ENCODE measurements around the gene ADAMTS13.

The ADAMTS13 gene

DNA sequence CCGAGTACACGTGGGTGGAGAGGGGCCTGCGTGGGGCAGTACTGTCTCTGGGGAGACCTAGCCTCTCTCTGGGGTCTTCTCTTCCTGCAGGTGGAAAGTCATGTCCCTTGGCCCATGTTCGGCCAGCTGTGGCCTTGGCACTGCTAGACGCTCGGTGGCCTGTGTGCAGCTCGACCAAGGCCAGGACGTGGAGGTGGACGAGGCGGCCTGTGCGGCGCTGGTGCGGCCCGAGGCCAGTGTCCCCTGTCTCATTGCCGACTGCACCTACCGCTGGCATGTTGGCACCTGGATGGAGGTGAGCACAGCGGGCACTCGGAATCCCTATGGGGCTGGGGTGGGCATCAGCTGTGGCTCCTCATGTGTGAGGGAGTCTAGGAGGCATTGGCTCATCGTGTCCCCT lies 32.2 kb downstream of the ADAMTS13 start:
- no peak for DNase-seq (ENCODE audit: low read depth, low spot score)

DNA sequence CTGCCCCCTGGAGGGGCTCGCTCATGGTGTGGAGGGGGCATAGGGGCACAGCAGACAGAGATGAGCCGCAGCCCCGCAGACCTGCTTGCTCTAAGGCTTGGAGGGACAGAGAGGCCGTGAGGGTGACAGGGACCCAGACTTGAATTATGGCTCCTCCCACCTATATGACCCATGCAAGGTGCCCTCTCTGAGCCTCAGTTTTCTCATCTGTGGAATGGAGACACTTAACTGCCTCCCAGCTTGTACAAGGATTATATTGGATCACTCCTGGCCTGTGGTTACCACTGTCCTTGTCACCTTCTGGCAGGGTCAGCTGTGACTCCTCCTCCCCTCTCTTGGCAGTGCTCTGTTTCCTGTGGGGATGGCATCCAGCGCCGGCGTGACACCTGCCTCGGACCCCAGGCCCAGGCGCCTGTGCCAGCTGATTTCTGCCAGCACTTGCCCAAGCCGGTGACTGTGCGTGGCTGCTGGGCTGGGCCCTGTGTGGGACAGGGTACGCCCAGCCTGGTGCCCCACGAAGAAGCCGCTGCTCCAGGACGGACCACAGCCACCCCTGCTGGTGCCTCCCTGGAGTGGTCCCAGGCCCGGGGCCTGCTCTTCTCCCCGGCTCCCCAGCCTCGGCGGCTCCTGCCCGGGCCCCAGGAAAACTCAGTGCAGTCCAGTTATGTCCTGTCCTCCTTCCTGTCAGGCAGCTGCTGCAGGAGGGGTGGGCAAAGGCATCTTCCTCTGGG lies 32.9 kb downstream of the ADAMTS13 start:
- DNase-seq (ENCODE audit: low read depth, low spot score): no peak

DNA sequence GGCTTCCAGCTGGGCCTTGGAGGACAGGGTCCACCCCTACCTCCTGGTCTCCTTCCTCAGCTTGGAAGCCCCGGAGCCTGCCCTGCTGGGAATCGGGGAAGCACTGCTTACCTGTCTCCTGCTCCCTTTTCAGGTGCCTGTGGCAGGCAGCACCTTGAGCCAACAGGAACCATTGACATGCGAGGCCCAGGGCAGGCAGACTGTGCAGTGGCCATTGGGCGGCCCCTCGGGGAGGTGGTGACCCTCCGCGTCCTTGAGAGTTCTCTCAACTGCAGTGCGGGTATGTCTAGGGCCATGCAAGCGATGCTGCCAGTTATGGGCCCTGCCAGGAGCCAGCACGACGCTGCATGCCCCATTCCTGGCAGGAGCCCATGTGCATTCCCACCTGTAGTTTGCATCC lies 33.8 kb downstream of the ADAMTS13 start:
- DNase-seq (ENCODE audit: low read depth, low spot score): no peak

DNA sequence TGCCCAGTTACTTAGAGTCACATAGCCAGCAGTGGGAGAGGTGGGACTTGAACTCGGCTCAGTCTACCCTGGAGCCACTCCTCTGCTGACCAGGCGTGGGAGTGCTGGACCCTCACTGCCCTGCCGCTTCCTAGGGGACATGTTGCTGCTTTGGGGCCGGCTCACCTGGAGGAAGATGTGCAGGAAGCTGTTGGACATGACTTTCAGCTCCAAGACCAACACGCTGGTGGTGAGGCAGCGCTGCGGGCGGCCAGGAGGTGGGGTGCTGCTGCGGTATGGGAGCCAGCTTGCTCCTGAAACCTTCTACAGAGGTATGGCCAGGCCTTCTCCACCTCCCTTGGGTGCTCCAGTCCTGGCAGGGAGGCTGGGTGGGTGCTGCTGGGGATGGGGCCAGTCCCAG lies 34.2 kb downstream of the ADAMTS13 start:
- no peak for DNase-seq (ENCODE audit: low read depth, low spot score)

DNA sequence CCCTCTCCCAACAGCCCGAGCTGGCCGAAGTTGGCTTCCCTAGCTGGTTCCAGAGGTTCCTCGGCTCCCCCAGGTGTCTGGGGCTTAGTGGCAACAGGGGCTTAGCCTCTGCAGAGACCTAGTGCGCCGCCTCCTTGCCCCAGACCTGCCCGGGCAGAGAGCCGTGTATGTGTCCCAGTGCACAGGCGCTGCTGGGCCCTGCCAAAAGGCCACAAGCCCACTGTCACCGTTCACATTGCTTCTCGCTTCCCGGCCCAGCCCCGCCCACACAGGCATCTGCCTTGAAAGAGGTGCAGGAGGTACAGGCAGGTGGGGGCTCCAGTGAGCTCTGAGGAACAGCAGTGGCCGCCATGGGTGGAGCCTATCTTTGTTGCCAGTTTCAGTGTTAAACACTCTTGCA lies 35.1 kb downstream of the ADAMTS13 start:
- DNase-seq (ENCODE audit: low read depth, low spot score): no peak

DNA sequence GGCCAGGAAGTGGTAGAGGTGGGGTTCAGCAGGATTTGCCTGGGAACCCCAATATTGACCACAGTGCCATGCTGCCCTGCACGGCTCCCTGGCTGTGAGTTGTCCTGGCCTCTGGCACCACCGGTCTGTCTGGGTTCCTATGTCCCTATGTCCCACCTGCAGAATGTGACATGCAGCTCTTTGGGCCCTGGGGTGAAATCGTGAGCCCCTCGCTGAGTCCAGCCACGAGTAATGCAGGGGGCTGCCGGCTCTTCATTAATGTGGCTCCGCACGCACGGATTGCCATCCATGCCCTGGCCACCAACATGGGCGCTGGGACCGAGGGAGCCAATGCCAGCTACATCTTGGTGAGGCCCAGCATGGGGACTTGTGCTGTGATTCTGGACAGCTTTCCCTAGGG lies 35.6 kb downstream of the ADAMTS13 start:
- DNase-seq (ENCODE audit: low read depth, low spot score): no peak

DNA sequence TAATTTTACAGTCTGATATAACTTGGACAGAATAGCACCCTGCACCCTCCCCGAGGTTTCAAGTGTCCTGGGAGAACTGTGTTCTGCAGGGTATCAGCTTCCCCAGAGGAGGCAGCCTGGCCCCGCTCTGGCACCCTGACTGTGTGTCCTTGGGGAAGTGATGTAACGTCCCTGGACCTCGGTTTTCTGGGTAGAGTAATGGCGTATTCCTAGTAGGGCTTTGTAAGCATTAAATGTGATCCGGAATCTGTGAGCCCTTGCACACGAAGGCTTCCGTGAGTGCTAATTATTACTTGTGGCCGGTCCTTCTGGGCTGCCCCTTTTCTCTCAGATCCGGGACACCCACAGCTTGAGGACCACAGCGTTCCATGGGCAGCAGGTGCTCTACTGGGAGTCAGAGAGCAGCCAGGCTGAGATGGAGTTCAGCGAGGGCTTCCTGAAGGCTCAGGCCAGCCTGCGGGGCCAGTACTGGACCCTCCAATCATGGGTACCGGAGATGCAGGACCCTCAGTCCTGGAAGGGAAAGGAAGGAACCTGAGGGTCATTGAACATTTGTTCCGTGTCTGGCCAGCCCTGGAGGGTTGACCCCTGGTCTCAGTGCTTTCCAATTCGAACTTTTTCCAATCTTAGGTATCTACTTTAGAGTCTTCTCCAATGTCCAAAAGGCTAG lies 36.6 kb downstream of the ADAMTS13 start:
- DNase-seq (ENCODE audit: low read depth, low spot score): no peak

DNA sequence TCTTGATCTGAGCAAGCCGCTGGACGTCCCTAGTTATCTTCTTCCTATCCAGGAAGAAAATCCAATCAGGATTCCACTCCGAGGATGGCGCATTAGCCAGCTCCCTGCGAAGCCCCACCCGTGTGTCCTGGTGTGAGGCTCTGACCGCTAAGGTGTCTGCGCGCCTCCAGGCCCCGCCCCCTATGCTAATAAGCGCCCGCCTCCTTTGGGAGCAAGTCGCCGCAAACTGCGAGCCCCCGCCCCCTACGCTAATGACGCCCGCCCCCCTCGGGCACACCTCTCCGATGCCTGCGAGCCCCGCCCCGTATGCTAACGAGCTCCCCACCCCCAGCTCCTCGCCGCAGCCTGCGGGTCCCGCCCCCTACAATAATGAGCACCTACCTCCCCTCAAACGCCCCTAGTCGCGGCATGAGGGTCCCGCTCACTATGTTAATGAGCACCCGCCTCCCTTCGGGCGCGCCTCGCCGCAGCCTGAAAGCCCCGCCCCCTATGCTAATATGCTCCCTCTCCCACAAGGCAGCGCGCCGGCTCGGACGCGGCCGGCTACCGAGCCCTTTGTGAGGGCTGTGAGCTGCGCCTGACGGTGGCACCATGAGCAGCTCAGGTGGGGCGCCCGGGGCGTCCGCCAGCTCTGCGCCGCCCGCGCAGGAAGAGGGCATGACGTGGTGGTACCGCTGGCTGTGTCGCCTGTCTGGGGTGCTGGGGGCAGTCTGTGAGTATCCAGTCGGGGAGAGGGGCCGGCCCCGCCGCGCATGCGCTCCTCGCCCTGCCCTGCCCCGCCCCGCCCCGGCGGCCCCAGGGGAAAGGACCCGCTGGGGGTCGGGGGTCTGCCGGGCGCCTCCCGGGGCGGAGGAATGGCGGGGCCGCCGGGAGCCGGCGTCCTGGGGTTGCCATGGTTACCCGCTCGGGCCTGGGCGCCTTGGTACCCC lies 37.6 kb downstream of the ADAMTS13 start, which contains the start of gene CACFD1:
Gene CACFD1, plus strand, starts transcription at position 503 of the 929 bp plus-strand sequence. Its CDS starts 89 bp downstream, at position 592.
- peak; percentile 76 for DNase-seq (ENCODE audit: low read depth, low spot score)

DNA sequence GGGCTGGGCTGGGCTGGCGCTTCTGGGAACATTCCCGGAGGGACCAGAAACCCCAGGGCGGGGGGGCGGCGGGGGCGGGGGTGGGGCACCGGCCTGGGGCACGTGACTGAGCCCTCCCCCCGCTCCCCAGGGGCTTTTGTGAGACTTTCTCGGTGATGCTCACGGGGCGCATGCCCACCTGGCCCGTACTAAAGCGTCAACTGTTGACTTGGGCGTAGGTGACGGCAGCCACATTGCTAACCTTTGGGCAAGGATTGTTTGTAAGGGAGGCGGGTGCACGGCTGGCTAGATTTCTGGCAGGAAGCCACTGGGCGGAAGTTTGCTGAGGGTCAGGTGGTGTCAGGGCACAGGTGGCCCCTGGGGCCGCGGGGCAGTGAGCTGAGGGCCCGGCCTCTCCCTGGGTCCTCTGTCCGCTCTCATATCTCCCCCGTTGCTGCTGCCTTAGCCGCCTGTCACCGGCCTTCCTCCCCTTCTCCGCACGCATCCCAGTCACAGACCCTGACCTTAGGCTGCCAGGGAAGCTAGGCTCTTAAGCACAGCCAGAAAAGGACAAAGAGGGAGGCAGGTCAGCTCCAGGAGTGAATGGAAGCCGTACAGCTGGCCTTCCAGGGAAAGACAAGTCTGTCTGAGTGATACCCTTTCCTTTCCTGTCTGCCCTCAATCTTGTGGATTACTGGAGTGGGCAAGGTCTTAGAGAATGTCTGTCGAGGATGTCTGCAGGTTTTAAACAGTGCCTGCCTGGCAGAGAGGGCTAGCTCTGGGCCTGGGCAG lies 38.4 kb downstream of the ADAMTS13 start:
- no peak for DNase-seq (ENCODE audit: low read depth, low spot score)

DNA sequence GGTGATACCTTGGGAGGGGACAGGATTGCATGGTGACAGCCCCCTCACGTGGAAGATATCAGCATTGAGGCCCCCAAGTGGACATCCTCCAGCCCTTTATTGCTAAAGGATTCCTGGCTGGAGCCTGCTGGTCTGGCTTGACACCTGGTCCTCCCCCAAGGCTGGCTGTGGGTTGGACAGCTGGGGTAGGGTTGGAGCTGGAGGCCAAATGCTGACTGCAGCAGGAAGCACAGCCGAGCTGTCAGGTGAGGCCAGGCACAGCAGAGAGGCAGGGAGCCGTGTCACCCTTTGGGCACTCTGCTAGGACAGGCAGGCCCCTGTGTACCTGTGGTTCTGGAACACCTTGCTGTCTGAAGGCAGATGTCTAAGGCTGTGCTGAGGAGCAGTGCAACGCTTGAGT lies 39.8 kb downstream of the ADAMTS13 start:
- no peak for DNase-seq (ENCODE audit: low read depth, low spot score)

DNA sequence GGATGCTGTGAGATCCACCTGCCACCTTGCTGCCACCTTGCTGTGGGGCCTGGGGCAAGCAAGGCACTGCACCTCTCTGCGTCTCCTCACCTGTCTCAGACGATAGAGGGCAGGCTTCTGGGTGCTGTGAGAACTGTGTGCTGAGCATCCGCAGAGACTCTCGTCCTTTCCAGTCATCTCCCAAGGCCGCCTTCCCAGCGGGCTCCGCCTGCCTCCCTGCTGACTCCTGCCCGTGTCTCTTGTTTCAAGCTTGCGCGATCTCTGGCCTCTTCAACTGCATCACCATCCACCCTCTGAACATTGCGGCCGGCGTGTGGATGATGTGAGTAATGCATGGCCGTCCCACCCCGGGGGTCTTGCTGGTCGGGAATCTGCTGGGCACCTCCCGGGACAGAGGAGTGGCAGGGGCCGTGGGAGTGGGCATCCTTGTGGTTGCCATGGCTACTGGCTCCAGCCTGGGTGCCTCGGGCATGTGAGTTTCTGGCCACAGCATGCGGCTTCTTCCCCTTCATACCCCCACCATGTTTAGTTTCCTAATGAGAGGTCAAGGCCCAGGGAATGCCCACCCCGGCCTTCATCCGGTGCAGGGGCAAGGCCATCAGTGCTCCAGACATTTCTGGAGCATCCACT lies 41.2 kb downstream of the ADAMTS13 start:
- no peak for DNase-seq (ENCODE audit: low read depth, low spot score)

DNA sequence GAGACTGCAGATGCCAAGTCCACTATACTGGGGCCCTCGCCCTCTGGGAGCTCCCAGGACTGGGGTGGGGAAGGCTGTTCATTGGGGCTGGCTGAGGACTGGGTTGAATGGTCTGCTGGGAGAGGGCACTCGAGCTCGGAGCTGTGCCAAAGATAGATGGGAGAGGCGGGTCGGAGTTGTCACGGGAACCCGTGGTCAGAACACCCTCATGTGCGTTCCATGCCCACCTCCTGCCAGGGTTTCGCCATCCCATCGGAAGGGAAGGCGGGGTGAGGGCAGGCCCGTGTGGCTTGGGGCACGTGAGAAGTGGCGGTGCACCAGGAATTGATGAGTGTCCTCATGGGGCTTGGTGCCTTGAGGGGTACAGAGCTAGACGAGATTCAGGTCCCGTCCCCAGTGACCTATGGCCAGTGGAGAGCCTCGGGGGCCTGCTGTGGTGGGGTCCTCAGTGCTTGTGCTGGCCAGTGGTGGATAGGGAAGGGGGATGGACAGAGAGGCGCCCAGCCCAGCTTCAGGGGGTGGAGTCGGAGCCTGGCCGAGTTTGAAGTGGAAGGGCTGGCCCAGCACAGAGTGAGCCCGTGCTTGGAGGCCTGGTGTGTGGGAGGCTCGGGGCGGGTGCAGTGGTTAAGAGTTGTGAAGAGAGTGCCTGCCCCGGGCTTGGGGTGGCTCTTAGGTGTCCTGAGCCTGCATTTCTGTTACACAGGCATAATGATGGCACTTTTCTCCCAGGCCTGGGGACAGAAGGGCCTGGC lies 41.9 kb downstream of the ADAMTS13 start:
- DNase-seq (ENCODE audit: low read depth, low spot score): no peak

DNA sequence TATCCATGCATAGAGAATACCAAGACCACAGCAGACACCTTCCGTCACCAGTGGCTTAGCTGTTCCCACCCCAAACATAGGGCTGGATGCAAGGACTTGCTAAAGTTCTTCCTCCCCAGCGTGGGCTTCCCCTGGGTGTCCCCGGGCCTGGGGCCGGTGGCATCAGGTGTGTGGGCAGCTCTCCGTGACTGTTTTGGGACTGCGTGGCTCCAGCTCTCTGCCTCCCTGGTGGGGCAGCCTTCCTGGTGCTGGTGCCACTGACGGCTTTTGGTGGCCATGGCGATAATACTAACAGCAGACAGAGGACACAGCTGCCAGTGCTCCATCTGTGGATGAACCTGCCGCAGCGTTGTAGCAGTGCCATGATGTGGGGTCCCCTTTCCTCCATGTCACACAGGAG lies 42.5 kb downstream of the ADAMTS13 start:
- no peak for DNase-seq (ENCODE audit: low read depth, low spot score)

DNA sequence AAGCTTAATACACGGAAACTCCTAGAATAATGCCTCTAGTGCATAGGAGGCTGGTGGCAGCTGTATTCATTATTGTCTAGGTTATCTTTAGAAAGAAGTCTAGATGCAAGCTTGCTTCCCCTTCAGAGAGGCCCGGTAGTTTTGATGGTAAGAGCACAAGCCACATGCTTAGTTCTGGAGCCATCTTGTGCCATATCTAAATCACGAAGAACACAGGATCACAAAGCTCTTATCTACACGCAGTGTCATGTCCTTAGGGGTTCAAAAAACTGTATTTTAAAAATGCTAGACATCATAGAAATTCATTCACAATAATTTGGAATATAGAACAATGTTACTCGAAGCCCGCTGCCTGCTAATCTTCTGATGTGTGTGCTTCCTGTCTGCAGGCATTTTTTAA lies 43.8 kb downstream of the ADAMTS13 start:
- DNase-seq (ENCODE audit: low read depth, low spot score): no peak

DNA sequence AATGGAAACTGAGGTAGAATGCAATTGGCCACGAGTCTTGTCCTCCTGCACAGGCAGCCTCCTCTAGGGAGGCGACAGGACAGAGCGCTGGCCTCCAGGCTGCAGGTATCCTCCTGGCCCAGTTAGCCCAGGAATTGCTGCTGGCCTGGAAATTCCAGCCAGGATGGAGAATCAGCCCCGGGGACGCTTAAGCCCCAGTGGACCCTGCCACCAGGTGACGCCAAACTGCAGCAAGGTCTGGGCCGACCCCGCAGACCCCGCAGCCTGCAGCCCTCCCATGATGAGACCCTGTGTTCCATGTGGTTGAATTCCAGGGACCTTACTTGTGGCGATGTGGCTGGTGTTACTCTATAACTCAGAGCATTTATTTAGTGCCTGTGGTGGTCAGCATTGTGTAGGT lies 44.9 kb downstream of the ADAMTS13 start:
- no peak for DNase-seq (ENCODE audit: low read depth, low spot score)

DNA sequence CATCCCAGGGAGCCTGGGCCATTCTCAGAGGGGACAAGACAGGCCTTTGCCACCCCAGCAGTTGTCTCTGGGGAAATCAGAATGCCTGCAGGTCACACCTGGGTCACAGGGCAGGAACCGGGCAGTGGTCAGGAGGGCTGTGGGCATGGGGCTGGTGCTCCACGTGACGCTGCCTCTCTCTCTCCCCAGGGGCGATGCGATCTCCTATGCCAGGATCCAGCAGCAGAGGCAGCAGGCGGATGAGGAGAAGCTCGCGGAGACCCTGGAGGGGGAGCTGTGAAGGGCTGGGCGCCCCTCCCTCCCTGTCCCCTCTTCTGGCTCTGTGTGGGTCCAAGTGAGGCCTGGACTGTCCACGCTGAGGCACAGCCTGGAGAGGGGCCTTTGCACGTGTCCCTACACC lies 46.2 kb downstream of the ADAMTS13 start:
- DNase-seq (ENCODE audit: low read depth, low spot score): no peak

DNA sequence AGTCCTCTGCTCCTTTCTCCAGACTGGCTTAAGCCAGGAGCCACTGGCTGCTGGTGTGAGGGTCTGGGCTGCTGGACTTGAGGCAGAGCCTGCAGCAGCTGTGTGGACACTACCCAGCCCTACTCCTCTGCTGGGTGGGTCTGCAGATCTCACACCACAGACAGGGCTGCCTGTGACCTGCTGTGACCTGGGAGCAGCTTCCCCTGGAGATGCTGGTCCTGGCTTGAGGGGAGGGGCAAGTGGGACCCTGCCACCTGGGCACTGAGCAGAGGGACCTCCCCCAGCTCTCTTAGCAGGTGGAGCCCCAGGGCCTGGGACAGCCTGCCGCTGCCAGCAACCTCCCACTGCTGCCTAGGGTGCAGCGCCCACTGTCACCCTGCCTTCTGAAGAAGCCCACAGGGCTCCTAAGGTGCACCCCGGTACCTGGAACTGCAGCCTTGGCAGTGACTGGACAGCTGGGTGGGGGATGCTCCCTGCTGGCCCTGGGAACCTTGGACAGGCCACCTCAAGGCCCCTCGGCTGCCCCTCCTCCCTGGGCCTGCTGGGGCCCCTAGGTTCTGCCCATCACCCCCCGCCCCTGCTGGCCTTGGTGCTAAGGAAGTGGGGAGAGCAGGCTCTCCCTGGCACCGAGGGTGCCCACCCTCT lies 46.7 kb downstream of the ADAMTS13 start:
- no peak for DNase-seq (ENCODE audit: low read depth, low spot score)

DNA sequence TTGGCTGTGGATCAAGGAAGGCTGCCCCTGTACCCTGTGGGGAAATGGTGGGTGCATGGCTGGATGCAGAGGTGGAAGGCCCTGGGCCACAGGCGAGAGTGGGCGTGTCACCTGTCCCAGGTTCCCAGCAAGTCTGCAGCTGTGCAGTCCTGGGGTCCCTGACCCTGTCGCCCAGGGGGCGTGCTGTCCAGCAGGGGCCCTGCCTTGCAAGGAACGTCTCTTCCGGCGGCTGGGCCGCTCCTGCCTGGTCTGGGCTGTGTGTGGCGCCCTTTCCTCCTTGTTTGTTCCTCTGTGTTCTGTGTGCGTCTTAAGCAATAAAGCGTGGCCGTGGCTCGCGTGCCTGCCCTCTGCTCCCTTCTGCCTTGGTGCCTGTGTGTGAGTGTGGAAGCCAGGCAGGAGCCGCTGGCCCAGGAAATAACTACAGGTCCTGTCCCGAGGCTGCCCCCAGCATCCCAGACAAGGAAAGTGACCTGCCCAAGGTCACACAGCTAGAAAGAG lies 48.3 kb downstream of the ADAMTS13 start:
- no peak for DNase-seq (ENCODE audit: low read depth, low spot score)

DNA sequence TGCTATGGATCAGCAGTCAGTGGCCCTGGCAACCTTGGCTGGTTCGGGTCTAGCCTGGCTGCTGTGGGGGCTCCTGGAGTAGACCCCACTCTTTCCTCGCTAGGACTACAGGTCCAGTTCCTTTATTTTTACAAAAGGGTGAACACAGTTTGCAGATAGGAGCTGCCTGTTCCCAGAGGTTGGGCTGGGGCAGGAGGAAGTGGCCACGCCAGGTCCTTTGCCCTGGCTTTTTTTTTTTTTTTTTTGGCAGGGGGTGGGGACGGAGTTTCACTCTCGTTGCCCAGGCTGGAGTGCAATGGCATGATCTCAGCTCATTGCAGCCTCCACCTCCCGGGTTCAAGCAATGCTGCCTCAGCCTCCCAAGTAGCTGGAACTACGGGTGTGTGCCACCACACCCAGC lies 48.8 kb downstream of the ADAMTS13 start:
- no peak for DNase-seq (ENCODE audit: low read depth, low spot score)
